K562 (cell line): ENCODE results near the gene GLRX. TPM values are rescaled to one million over a fixed set of nuclear protein-coding genes. Genes with fewer than 3 reads are reported as not detected.

ENCODE experiments used
- ATAC-seq: fragments of 200-7000 bp; cut with Tn5 transposase; 3 replicates; pipeline ENCODE4 v1.9.1; 2020; ENCODE audit warnings: moderate library complexity
- BruUV-seq: library from RNA; stranded (reverse); fragments of 400-500 nt; replicated peaks from 2 replicates; lab custom pipeline; 2021; lab: Mats Ljungman, UMichigan
- CTCF ChIA-PET: fragments of 300-600 bp; formaldehyde crosslinking; extraction: SDS; loops from one replicate; lab custom pipeline; 2021; ENCODE audit warnings: low intra/inter-chr PET ratio; lab: Yijun Ruan, JAX
- POLR2A ChIA-PET: fragments of 300-600, 350-650 bp; sonication (Branson Sonifier 250); formaldehyde crosslinking; extraction: SDS; loops from one replicate; lab custom pipeline; 2021; ENCODE audit warnings: antibody characterized with exemption, inconsistent platforms; lab: Yijun Ruan, JAX
- DNase-seq, 4 experiments: peaks; one replicate each; pipeline versions ENCODE4 v3.0.0 to v3.0.0-alpha.2; 2011 to 2018; ENCODE audit warnings: low spot score in 3 of 4, mixed read lengths in 3 of 4; ENCODE audit errors: extremely low read depth in 1 of 4
- FAIRE-seq: peaks from 2 replicates; lab custom pipeline; 2011; peaks lifted over from hg19 to GRCh38; lab: Jason Lieb, UNC
- H2AFZ ChIP-seq: 2 replicates; pipeline ENCODE4 v1.6.0; 2011; ENCODE audit warnings: low read depth, low read length, control low read depth, inconsistent platforms
- H3K27ac ChIP-seq: fragments of 200-600 bp; 3 replicates; pipeline ENCODE4 v1.8.0; 2011; ENCODE audit warnings: low read depth, mild to moderate bottlenecking, control low read depth, inconsistent platforms, low read length, moderate library complexity, mixed read lengths; ENCODE audit errors: extremely low read depth
- H3K27me3 ChIP-seq, 2 experiments: fragments of 300-600 bp in 1 of 2; 2 replicates in 1 of 2; 3 replicates in 1 of 2; pipeline versions ENCODE4 v1.6.0 to v1.8.0; 2011; ENCODE audit warnings: inconsistent platforms in 2 of 2, low read length in 2 of 2, mild to moderate bottlenecking in 1 of 2, mixed read lengths in 1 of 2, moderate library complexity in 1 of 2; ENCODE audit not compliant: control insufficient read depth in 2 of 2, insufficient read depth in 2 of 2
- H3K36me3 ChIP-seq: fragments of 300-600 bp; 3 replicates; pipeline ENCODE4 v1.8.0; 2011; ENCODE audit warnings: mild to moderate bottlenecking, low read length, inconsistent platforms; ENCODE audit not compliant: control insufficient read depth, insufficient read depth
- H3K4me1 ChIP-seq, 2 experiments: fragments of 200-600 bp in 1 of 2; replicated peaks in 1 of 2; 2 replicates in 1 of 2; 3 replicates in 1 of 2; pipeline versions ENCODE4 v1.5.1 to v1.8.0; 2011; ENCODE audit warnings: inconsistent platforms in 2 of 2, low read length in 2 of 2, mild to moderate bottlenecking in 1 of 2, mixed read lengths in 1 of 2, moderate library complexity in 1 of 2; ENCODE audit not compliant: control insufficient read depth in 2 of 2, insufficient read depth in 2 of 2
- H3K4me2 ChIP-seq: 2 replicates; pipeline ENCODE4 v1.6.1; 2011; ENCODE audit warnings: low read length, control low read depth, inconsistent platforms, mixed read lengths; ENCODE audit not compliant: insufficient read depth
- H3K4me3 ChIP-seq: fragments of 200-600 bp; sonication (generic), shearing (Covaris generic); 2 replicates; pipeline ENCODE4 v1.5.1; 2016; ENCODE audit warnings: control low read depth, inconsistent platforms
- H3K79me2 ChIP-seq: fragments of 200-600 bp; 3 replicates; pipeline ENCODE4 v1.8.0; 2011; ENCODE audit warnings: low read length, inconsistent platforms; ENCODE audit not compliant: control insufficient read depth, insufficient read depth
- H3K9ac ChIP-seq, 2 experiments: 2 replicates each; pipeline versions ENCODE4 v1.6.0 to v1.6.1; 2011; ENCODE audit warnings: low read depth in 2 of 2, low read length in 2 of 2, control low read depth in 1 of 2, inconsistent platforms in 1 of 2, mild to moderate bottlenecking in 1 of 2, mixed read lengths in 1 of 2; ENCODE audit not compliant: insufficient read depth in 1 of 2
- H3K9me1 ChIP-seq: one replicate; pipeline ENCODE4 v1.6.0; 2011; ENCODE audit warnings: inconsistent platforms, mild to moderate bottlenecking, low read length, moderate library complexity; ENCODE audit not compliant: control insufficient read depth, insufficient read depth
- H3K9me3 ChIP-seq: replicated peaks from 2 replicates; pipeline ENCODE4 v1.5.1; 2011; ENCODE audit warnings: low read depth, low read length, inconsistent platforms; ENCODE audit not compliant: control insufficient read depth, insufficient read depth
- H4K20me1 ChIP-seq: replicated peaks from 2 replicates; pipeline ENCODE4 v1.6.1; 2011; ENCODE audit warnings: low read length, inconsistent platforms, mixed read lengths; ENCODE audit not compliant: control insufficient read depth, insufficient read depth
- CREBBP ChIP-seq: IDR thresholded peaks from one replicate; pipeline ENCODE4 v1.6.1; 2012; ENCODE audit warnings: low read depth, mild to moderate bottlenecking, control low read depth, inconsistent platforms, low read length
- GTF2E2 ChIP-seq: fragments of 200-800 bp; sonication (Bioruptor generic); IDR thresholded peaks from 2 replicates; pipeline ENCODE4 v1.6.1; 2016; ENCODE audit warnings: missing genetic modification characterization, missing compliant biosample characterization
- HDGF ChIP-seq: fragments of 450-650 bp; IDR thresholded peaks from 2 replicates; pipeline ENCODE4 v1.6.1; 2016
- HNRNPUL1 ChIP-seq: fragments of 200-400 bp; formaldehyde crosslinking; IDR thresholded peaks from 2 replicates; pipeline ENCODE4 v1.6.1; 2017; ENCODE audit warnings: low read length
- JUND ChIP-seq, 2 experiments: IDR thresholded peaks; 2 replicates in 1 of 2; 3 replicates in 1 of 2; pipeline ENCODE4 v1.6.1; 2011; ENCODE audit warnings: borderline replicate concordance in 2 of 2, low read depth in 2 of 2, low read length in 2 of 2, improper control_type of control experiment in 1 of 2, missing biosample characterization in 1 of 2, missing genetic modification characterization in 1 of 2, missing genetic modification reagents in 1 of 2
- MTA3 ChIP-seq: fragments of 450-650 bp; formaldehyde crosslinking; IDR thresholded peaks from 2 replicates; pipeline ENCODE4 v1.6.1; 2017; ENCODE audit warnings: mild to moderate bottlenecking, borderline replicate concordance
- NCOA4 ChIP-seq: fragments of 450-650 bp; IDR thresholded peaks from 2 replicates; pipeline ENCODE4 v1.6.1; 2018; ENCODE audit warnings: mild to moderate bottlenecking; ENCODE audit not compliant: partially characterized antibody
- NCOR1 ChIP-seq: fragments of 450-650 bp; IDR thresholded peaks from 2 replicates; pipeline ENCODE4 v1.6.1; 2016; ENCODE audit warnings: mild to moderate bottlenecking, moderate library complexity
- SMARCB1 ChIP-seq: IDR thresholded peaks from 2 replicates; pipeline ENCODE4 v1.6.1; 2011; ENCODE audit warnings: improper control_type of control experiment, low read depth; ENCODE audit not compliant: insufficient read length
- TAF1 ChIP-seq: IDR thresholded peaks from 2 replicates; pipeline ENCODE4 v1.6.1; 2011; ENCODE audit warnings: mild to moderate bottlenecking, low read length, moderate library complexity; ENCODE audit not compliant: insufficient read depth, control insufficient read depth, severe bottlenecking; ENCODE audit errors: extremely low read depth
- ZKSCAN1 ChIP-seq: fragments of 150-350 bp; IDR thresholded peaks from 2 replicates; pipeline ENCODE4 v1.6.1; 2016; ENCODE audit warnings: low read depth, low read length
- ZNF398 ChIP-seq: fragments of 250-450 bp; sonication (Bioruptor Pico); IDR thresholded peaks from 2 replicates; pipeline ENCODE4 v1.8.0; 2021; ENCODE audit warnings: moderate library complexity, mild to moderate bottlenecking, inconsistent platforms
- ZNF583 ChIP-seq: fragments of 250-450 bp; sonication (Bioruptor Pico); IDR thresholded peaks from 2 replicates; pipeline ENCODE4 v1.4.0; 2020
- WGBS: fragments of 100-300 bp; shearing (Covaris generic); methylation state at CpG from one replicate; pipeline ENCODE4 v1.1.6; 2016; ENCODE audit warnings: low coverage, mixed read lengths; ENCODE audit not compliant: insufficient coverage; ENCODE audit errors: missing lambda C conversion rate; 5-methylcytosine and 5-hydroxymethylcytosine counted together
- in situ Hi-C: fragments of 300-500 bp; cut with MboI; formaldehyde crosslinking; loops from 4 replicates; pipeline ENCODE4 v1.15.0; 2018; ENCODE audit warnings: inconsistent platforms, mixed read lengths
- intact Hi-C: fragments of 100-400 bp; cut with micrococcal nuclease; formaldehyde crosslinking; loops from 2 replicates; pipeline ENCODE4 v1.14.2; 2022
- polyA plus RNA-seq, 8 experiments: library from polyadenylated mRNA; depleted of rRNA in 4 of 8; stranded (reverse) in 5 of 8; unstranded in 3 of 8; fragments of >200 nt; fragmentation: Nextera tagmentation in 2 of 8; fragmentation: Illumina TruSeq in 1 of 8; extraction: Ambion mirVana in 2 of 8; extraction: Trizol in 1 of 8; gene quantifications; 2 replicates each; pipeline versions ENCODE4 v1.2.1 to v1.2.3, GENCODE V29; 2011 to 2014; ENCODE audit warnings: inconsistent platforms in 1 of 8, missing spikeins in 1 of 8
- total RNA-seq, 7 experiments: library from RNA; depleted of rRNA in 6 of 7; stranded (reverse); fragments of >200 nt in 6 of 7; fragmentation: Illumina TruSeq in 2 of 7; extraction: Trizol in 2 of 7; gene quantifications; 2 replicates each; pipeline versions ENCODE4 v1.2.1 to v1.2.3, GENCODE V29; 2011 to 2021; ENCODE audit warnings: low replicate concordance in 1 of 7
- TF ChIP-seq, protein P1 (sequence below), 2 experiments: fragments of 450-650 bp in 1 of 2; IDR thresholded peaks; 2 replicates each; pipeline ENCODE4 v1.6.1; 2011 to 2017; ENCODE audit warnings: low read depth in 2 of 2, antibody characterized with exemption in 1 of 2, borderline replicate concordance in 1 of 2, low read length in 1 of 2, mild to moderate bottlenecking in 1 of 2, mixed read lengths in 1 of 2; ENCODE audit not compliant: control insufficient read depth in 1 of 2

GLRX gene
- total and polyA plus RNA-seq, 9 of the 15 experiments (the other 6 are each of a cell fraction or from before 2014, with no cell fraction given): 2.3 to 11.2 (median 4.6) TPM

GRCh38 chr5:95808013-95808685 lies 14.4 kb downstream of the GLRX start:
- ATAC-seq: no peak; the same call in 2 of the 3 replicates
- TF ChIP-seq NCOR1: no peak
- no peak for TF ChIP-seq ZNF583 (CRISPR knock-in tag)
- TF ChIP-seq JUND (IDR thresholded peaks at IDR 0.05; ENCODE audit: borderline replicate concordance, low read depth, low read length): no peak
- no peak for TF ChIP-seq JUND (tag; IDR thresholded peaks at IDR 0.05; ENCODE audit: borderline replicate concordance, low read depth, low read length)
- TF ChIP-seq GTF2E2 (tag): no peak
- TF ChIP-seq ZKSCAN1: no peak
- TF ChIP-seq NCOA4: no peak
- no peak for TF ChIP-seq ZNF398 (CRISPR knock-in tag)
- no peak for TF ChIP-seq HDGF
- TF ChIP-seq HNRNPUL1: no peak
- no peak for TF ChIP-seq MTA3
- TF ChIP-seq TAF1: no peak
- no peak for TF ChIP-seq SMARCB1
- no peak for TF ChIP-seq CREBBP
- TF ChIP-seq, protein P1, sequence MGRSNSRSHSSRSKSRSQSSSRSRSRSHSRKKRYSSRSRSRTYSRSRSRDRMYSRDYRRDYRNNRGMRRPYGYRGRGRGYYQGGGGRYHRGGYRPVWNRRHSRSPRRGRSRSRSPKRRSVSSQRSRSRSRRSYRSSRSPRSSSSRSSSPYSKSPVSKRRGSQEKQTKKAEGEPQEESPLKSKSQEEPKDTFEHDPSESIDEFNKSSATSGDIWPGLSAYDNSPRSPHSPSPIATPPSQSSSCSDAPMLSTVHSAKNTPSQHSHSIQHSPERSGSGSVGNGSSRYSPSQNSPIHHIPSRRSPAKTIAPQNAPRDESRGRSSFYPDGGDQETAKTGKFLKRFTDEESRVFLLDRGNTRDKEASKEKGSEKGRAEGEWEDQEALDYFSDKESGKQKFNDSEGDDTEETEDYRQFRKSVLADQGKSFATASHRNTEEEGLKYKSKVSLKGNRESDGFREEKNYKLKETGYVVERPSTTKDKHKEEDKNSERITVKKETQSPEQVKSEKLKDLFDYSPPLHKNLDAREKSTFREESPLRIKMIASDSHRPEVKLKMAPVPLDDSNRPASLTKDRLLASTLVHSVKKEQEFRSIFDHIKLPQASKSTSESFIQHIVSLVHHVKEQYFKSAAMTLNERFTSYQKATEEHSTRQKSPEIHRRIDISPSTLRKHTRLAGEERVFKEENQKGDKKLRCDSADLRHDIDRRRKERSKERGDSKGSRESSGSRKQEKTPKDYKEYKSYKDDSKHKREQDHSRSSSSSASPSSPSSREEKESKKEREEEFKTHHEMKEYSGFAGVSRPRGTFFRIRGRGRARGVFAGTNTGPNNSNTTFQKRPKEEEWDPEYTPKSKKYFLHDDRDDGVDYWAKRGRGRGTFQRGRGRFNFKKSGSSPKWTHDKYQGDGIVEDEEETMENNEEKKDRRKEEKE (IDR thresholded peaks at IDR 0.05; ENCODE audit: borderline replicate concordance in 1 of 2, control insufficient read depth in 1 of 2, low read depth in 2 of 2, low read length in 1 of 2): no peak
- H4K20me1 ChIP-seq: no peaks in the 10 kb centered on the region
- H3K4me1 ChIP-seq: peaks cover 7 to 10% of the 10 kb centered on the region in 2 experiments; a peak in 4 of 5 replicates
- ChIA-PET POLR2A (interaction anchor here (0.7 to 2.3 kb wide), 5 partner anchors 15 to 74 kb away, joined by 3 to 7 read pairs (median 3); partner anchors contain the start of gene GLRX), CTCF (no interaction called here)
- no peak overlapping the region for H2AFZ ChIP-seq
- no peak overlapping the region for H3K4me2 ChIP-seq
- no peak overlapping the region for H3K4me3 ChIP-seq
- WGBS: 55% methylated on average over 6 of the region's 7 CpGs
- no TSS peak for BruUV-seq
- in situ Hi-C loops (no loop called here), intact Hi-C loops (no loop called here)
- no peaks in the 10 kb centered on the region for H3K9me1 ChIP-seq
- no peak for DNase-seq
- H3K9me3 ChIP-seq: no peaks in the 10 kb centered on the region
- no peak overlapping the region for H3K27ac ChIP-seq
- no peak overlapping the region for H3K9ac ChIP-seq
- no peaks in the 10 kb centered on the region for H3K27me3 ChIP-seq
- no peak for FAIRE-seq
- H3K36me3 ChIP-seq: no peaks in the 10 kb centered on the region; the same call in 2 of the 3 replicates
- no peaks in the 10 kb centered on the region for H3K79me2 ChIP-seq
